ENCODE data around the gene ZMYM2.

The ZMYM2 gene

GRCh38 chr13:20006206-20006605 is 47.7 kb downstream of the ZMYM2 start:
- TF ChIP-seq GATA2 (IDR thresholded peaks at IDR 0.05; ENCODE audit: low read depth, low read length), result no peak
- no peak for TF ChIP-seq GATA3 (IDR thresholded peaks at IDR 0.05; ENCODE audit: low read depth, low read length)

GRCh38 chr13:20015763-20016162 is 57.2 kb downstream of the ZMYM2 start:
- TF ChIP-seq GATA3 (IDR thresholded peaks at IDR 0.05; ENCODE audit: low read depth, low read length) (no peak), GATA2 (IDR thresholded peaks at IDR 0.05; ENCODE audit: low read depth, low read length) (no peak)

DNA sequence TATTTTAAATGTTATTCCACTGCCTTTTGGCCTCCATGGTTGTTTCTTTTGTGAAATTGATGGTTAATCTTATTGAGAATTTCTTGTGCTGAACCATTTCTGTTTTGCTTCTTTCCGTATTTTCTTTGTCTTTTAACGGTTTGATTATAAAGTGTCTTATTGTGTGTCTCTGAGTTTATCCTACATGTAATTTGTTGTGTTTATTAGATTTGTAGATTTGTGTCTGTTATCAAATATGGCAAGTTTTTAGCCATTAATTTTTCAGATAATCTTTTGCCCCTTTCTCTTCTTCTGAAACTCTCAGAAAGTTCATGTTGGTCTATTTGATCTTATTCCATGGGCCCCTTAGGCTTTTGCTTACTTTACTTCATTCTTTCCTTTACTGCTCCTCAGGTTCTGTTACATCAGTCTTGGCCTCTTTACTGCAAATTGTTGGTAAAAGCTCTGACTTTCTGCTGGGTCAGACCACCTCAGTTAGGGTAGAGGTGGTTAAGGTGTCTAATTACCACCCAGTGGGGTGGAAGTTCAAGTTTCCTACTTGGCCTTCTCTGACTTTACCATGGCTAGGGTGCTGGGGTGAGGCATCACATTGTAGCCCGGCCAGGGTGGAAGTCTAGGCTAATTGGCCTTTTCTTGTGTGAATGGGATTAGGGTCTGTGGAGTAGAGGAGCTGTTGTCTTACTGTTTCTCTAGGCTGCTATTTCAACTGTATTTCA is 58.3 kb downstream of the ZMYM2 start:
- TF ChIP-seq GATA2 (IDR thresholded peaks at IDR 0.05; ENCODE audit: low read depth, low read length) (no peak), GATA3 (IDR thresholded peaks at IDR 0.05; ENCODE audit: low read depth, low read length) (no peak)

DNA sequence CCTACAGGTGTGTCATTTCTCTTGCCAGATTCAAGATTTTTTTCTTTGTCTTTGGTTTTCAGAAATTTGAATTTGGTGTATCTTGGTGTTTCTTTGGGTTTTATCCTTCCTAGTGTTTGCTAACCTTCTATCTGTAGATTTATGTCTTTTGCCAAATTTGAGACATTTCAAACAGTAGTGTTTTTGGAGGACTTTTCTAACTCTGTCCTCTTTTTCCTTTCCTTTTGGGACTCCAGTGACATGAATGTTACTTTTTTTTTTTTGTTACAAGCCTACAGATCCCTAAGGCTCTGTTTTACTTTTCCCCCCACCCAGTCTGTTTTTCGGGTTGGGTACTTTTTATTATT is 58.8 kb downstream of the ZMYM2 start:
- TF ChIP-seq GATA3 (IDR thresholded peaks at IDR 0.05; ENCODE audit: low read depth, low read length) (no peak), GATA2 (IDR thresholded peaks at IDR 0.05; ENCODE audit: low read depth, low read length) (no peak)

DNA sequence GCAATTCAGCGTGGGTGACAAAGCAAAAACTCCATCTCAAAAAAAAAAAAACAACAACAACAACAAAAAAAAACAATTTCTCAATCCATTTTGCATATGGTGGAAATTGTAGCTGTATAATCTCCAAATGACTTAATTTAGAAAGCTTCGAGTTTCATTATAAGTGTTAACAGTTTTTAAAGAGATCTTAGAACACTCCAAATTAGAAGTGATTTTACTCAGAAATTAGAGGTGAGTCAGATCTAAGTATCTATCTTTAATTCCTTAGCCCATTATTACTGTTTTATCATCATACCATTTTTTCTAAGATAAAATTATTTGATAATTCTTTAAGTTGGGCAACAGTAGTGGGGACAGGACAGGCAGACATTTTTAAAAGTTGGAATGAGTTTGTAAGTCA is 60.5 kb downstream of the ZMYM2 start:
- no peak for TF ChIP-seq GATA3 (IDR thresholded peaks at IDR 0.05; ENCODE audit: low read depth, low read length)
- no peak for TF ChIP-seq GATA2 (IDR thresholded peaks at IDR 0.05; ENCODE audit: low read depth, low read length)

DNA sequence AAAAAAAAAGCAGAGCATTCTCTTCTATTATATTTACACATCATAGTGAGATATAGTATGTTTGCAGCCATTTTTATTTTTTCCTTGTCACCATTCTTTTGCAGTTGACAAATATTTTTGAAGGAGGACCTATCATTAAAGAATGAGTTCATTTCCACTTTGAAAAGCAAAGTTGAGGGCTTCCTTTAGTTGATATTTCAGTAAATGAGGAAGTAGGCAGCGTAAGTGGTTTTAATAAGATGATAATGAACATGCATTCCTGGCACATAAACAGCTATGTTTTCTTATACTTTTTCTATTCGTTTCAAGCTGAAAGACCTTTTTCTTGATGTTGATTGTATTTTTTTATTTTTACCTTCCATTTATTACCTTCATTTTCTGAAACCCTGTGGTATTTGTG is 66.2 kb downstream of the ZMYM2 start:
- TF ChIP-seq GATA3 (IDR thresholded peaks at IDR 0.05; ENCODE audit: low read depth, low read length), result no peak
- no peak for TF ChIP-seq GATA2 (IDR thresholded peaks at IDR 0.05; ENCODE audit: low read depth, low read length)

DNA sequence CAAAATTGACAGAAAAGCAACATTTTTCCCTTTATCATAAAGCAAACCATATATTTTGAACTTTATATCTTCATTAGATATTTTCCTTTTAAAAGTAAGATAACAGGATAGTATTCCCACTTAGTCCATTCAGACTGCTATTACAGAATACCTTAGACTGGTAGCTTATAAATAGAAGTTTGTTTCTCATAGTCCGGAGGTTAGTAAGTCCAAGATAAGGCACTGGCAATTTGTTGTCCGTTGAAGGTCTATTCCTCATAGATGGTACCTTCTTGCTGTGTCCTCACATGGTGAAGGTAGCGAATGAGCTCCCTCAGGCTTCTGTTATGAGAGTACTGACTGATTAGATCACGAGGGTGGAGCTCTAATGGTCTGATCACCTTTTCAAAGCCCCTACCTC is 70.4 kb downstream of the ZMYM2 start:
- TF ChIP-seq GATA2 (IDR thresholded peaks at IDR 0.05; ENCODE audit: low read depth, low read length), result no peak
- no peak for TF ChIP-seq GATA3 (IDR thresholded peaks at IDR 0.05; ENCODE audit: low read depth, low read length)

DNA sequence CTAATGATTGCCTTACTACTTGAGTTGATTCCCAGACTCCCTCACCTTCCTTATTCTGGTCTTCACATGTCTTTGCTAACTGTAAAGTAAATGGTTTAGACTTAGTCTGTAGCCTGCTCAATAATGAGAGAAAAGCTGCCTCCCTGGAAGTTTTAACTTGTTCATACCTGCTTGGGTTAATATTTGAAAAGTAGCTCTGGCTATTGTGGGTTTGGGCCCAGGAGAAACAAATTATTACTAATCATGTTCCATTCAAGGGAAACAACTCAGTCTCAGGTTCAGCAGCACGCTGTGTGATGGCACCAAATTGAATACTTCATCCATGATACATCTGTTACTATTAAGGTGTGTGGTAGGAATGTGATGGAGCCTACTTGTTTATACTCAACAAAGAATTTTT is 75.0 kb downstream of the ZMYM2 start:
- TF ChIP-seq GATA3 (IDR thresholded peaks at IDR 0.05; ENCODE audit: low read depth, low read length), result no peak
- TF ChIP-seq GATA2 (IDR thresholded peaks at IDR 0.05; ENCODE audit: low read depth, low read length), result no peak

DNA sequence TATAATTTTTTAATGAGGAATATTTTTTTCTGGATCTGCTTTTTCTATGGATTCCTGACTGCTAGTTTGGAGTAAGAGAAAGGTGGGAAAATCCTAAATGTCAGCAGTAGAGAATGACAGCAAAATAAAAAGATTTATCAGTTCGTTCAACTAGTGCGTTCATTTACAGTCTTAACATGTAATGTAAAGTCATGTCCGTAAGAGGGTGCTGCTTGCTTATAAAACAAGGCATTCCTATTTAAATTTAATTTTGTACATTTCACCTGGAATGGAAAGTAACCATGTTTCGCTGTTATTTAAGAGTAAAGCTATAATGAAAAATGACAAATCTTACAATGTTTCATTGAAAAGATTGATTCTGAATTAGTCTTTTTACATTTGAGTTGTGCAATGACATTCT is 76.6 kb downstream of the ZMYM2 start:
- TF ChIP-seq GATA3 (IDR thresholded peaks at IDR 0.05; ENCODE audit: low read depth, low read length) (no peak), GATA2 (IDR thresholded peaks at IDR 0.05; ENCODE audit: low read depth, low read length) (no peak)

GRCh38 chr13:20037908-20038307 is 79.4 kb downstream of the ZMYM2 start:
- TF ChIP-seq GATA3 (IDR thresholded peaks at IDR 0.05; ENCODE audit: low read depth, low read length) (no peak), GATA2 (IDR thresholded peaks at IDR 0.05; ENCODE audit: low read depth, low read length) (no peak)

GRCh38 chr13:20043207-20043925 is 84.8 kb downstream of the ZMYM2 start:
- no peak for TF ChIP-seq GATA3 (IDR thresholded peaks at IDR 0.05; ENCODE audit: low read depth, low read length)
- no peak for TF ChIP-seq GATA2 (IDR thresholded peaks at IDR 0.05; ENCODE audit: low read depth, low read length)

DNA sequence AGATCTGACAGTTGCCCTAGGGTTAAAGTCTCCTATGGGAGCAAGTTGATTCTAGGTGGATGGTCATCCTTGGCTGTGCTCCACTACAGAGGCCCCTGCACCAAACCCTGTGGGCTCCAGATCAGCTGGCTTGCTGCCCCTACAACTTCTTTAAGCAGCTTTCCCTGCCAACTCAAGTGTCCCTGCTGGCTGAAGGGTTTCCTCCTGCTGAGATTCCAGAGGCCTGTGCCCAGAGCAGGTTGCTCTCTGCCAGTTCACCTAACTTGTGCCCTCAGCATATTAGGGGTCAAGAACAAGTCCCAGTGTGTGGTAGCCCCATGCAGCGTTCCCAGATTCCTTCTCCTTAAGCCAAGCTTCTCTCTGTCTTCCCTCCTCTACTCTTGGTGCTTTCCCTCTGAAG is 85.6 kb downstream of the ZMYM2 start:
- TF ChIP-seq GATA2 (IDR thresholded peaks at IDR 0.05; ENCODE audit: low read depth, low read length) (no peak), GATA3 (IDR thresholded peaks at IDR 0.05; ENCODE audit: low read depth, low read length) (no peak)

GRCh38 chr13:20045950-20046548 is 87.5 kb downstream of the ZMYM2 start:
- TF ChIP-seq GATA3 (IDR thresholded peaks at IDR 0.05; ENCODE audit: low read depth, low read length) (no peak), GATA2 (IDR thresholded peaks at IDR 0.05; ENCODE audit: low read depth, low read length) (no peak)

DNA sequence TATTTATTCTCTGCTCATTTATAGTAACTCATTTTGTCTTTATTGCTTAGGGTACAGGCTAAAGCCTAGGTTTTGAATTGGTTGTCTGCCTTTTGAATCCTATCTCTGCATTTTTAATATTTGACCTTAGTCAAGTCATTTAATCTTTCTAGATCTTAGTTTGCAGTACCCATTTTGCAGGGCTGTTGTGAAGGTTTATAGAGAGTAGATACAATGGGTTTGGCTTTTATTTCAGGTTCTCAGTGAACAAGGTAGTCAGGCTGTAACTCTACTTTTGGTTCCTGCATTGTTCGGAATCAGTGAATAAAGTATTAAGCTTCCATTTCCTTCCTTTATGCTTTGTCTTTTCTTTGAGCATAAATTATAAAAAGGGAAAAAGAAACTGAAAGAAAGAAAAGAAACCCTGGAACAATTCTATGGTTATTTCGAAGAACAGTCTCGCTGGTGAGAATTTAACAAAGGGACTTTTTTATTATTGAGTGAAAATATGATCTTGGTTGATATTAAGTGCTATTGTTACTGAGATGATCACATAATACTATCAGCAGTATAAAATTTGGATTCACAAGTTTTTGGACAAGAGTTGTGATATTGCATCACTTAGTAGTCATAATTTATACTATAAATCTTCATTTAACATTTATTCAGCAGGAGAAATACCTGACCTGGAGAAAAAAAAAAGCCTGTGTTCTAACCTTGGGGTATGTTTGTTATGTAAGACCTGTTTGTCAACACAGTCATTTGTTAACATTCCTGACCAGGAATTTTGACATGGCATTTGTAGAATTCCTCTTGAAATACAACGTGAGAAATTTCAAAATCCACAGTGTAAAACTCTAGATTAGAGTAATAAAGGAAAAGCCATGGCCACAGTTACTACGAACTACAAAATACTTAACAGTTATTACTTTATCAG is 91.3 kb downstream of the ZMYM2 start:
- TF ChIP-seq GATA2 (IDR thresholded peaks at IDR 0.05; ENCODE audit: low read depth, low read length), result no peak
- TF ChIP-seq GATA3 (IDR thresholded peaks at IDR 0.05; ENCODE audit: low read depth, low read length), result no peak

Data from SH-SY5Y (cell line).